Mesothelial cell of epicardium (in vitro differentiated cells): ENCODE measurements around the gene PIGZ. TPM values are rescaled to one million over a fixed set of nuclear protein-coding genes. Genes with fewer than 3 reads are reported as not detected.

Experiments used
- DNase-seq, 2 experiments: peaks; one replicate each; pipeline ENCODE4 v3.0.0; 2021; ENCODE audit warnings: low spot score in 2 of 2; ENCODE audit not compliant: unreplicated experiment in 2 of 2
- H3K27ac Mint-ChIP-seq: 2 replicates; pipeline ENCODE4 v1.8.0; 2021; ENCODE audit warnings: mixed read lengths
- H3K27me3 Mint-ChIP-seq: 2 replicates; pipeline ENCODE4 v1.8.0; 2021; ENCODE audit warnings: low read depth, mixed read lengths
- H3K36me3 Mint-ChIP-seq: 2 replicates; pipeline ENCODE4 v1.8.0; 2021; ENCODE audit warnings: mixed read lengths
- H3K4me1 Mint-ChIP-seq: 2 replicates; pipeline ENCODE4 v1.8.0; 2021; ENCODE audit warnings: mixed read lengths
- H3K4me3 Mint-ChIP-seq: 2 replicates; pipeline ENCODE4 v1.8.0; 2021; ENCODE audit warnings: mild to moderate bottlenecking, moderate library complexity, mixed read lengths
- H3K9me3 Mint-ChIP-seq: 2 replicates; pipeline ENCODE4 v1.8.0; 2021; ENCODE audit warnings: mixed read lengths
- CTCF ChIP-seq: fragments of 200-600 bp; sonication (generic); IDR thresholded peaks from one replicate; pipeline ENCODE4 v1.5.0; 2021; ENCODE audit warnings: antibody characterized with exemption; ENCODE audit not compliant: unreplicated experiment
- total RNA-seq: library from RNA; stranded (reverse); gene quantifications from 3 replicates; pipeline ENCODE4 v1.2.1, GENCODE V29; 2021

The PIGZ gene
- total RNA-seq, 1 donor from 2014 or later: 0.74 TPM

GRCh38 chr3:197008436-197009209, 40.0 kb upstream of the PIGZ start:
- H3K27me3 Mint-ChIP-seq: no peaks in the 10 kb centered on the region
- H3K27ac Mint-ChIP-seq: no peak overlapping the region
- TF ChIP-seq CTCF: no peak
- DNase-seq: no peak
- H3K4me3 Mint-ChIP-seq: no peak overlapping the region
- peaks cover 16% of the 10 kb centered on the region for H3K4me1 Mint-ChIP-seq
- no peaks in the 10 kb centered on the region for H3K9me3 Mint-ChIP-seq
- peaks cover 7% of the 10 kb centered on the region for H3K36me3 Mint-ChIP-seq

GRCh38 chr3:197007953-197008352, 39.3 kb upstream of the PIGZ start:
- no peak for TF ChIP-seq CTCF
- no peak overlapping the region for H3K27ac Mint-ChIP-seq
- H3K36me3 Mint-ChIP-seq: peaks cover 7% of the 10 kb centered on the region
- H3K27me3 Mint-ChIP-seq: no peaks in the 10 kb centered on the region
- no peak overlapping the region for H3K4me3 Mint-ChIP-seq
- H3K4me1 Mint-ChIP-seq: peaks cover 16% of the 10 kb centered on the region
- no peak for DNase-seq
- no peaks in the 10 kb centered on the region for H3K9me3 Mint-ChIP-seq

- Mint-ChIP-seq H3K36me3 (peaks cover 7% of the 10 kb centered on the region), H3K4me1 (peaks cover 16% of the 10 kb centered on the region), H3K9me3 (no peaks in the 10 kb centered on the region), H3K27ac (no peak overlapping the region), H3K27me3 (no peaks in the 10 kb centered on the region), H3K4me3 (no peak overlapping the region)
- no peak for DNase-seq
- no peak for TF ChIP-seq CTCF
Observed at GRCh38 chr3:197007296-197007940, 38.8 kb upstream of the PIGZ start.

- peaks cover 7% of the 10 kb centered on the region for H3K36me3 Mint-ChIP-seq
- DNase-seq: no peak
- peaks cover 16% of the 10 kb centered on the region for H3K4me1 Mint-ChIP-seq
- TF ChIP-seq CTCF: no peak
- no peak overlapping the region for H3K27ac Mint-ChIP-seq
- no peak overlapping the region for H3K4me3 Mint-ChIP-seq
- H3K27me3 Mint-ChIP-seq: no peaks in the 10 kb centered on the region
- H3K9me3 Mint-ChIP-seq: no peaks in the 10 kb centered on the region
Observed at GRCh38 chr3:197006860-197007259, 38.2 kb upstream of the PIGZ start.

- Mint-ChIP-seq H3K27me3 (no peaks in the 10 kb centered on the region), H3K27ac (no peak overlapping the region), H3K9me3 (no peaks in the 10 kb centered on the region), H3K4me1 (peaks cover 19% of the 10 kb centered on the region), H3K4me3 (no peak overlapping the region), H3K36me3 (peaks cover 7% of the 10 kb centered on the region)
- DNase-seq: no peak
- no peak for TF ChIP-seq CTCF
Observed at GRCh38 chr3:197006446-197006845, 37.8 kb upstream of the PIGZ start.
